GM21367 (cell line): Measurements from ENCODE around the gene CD151.

ENCODE experiments used
- ATAC-seq: cut with Tn5 transposase; IDR thresholded peaks from one replicate; pipeline ENCODE4 v1.9.1; 2021; ENCODE audit not compliant: unreplicated experiment

CD151 gene

GRCh38 chr11:869399-870126 lies 36.8 kb downstream of the CD151 start:
- ATAC-seq = no peak

GRCh38 chr11:870127-870413 lies 37.3 kb downstream of the CD151 start:
- no peak for ATAC-seq

- no peak for ATAC-seq
Observed at GRCh38 chr11:870418-870817, 37.7 kb downstream of the CD151 start.

- no peak for ATAC-seq
Observed at GRCh38 chr11:871472-871871, 38.7 kb downstream of the CD151 start.

GRCh38 chr11:872799-873198 lies 40.0 kb downstream of the CD151 start:
- no peak for ATAC-seq

GRCh38 chr11:873706-874105 lies 41.0 kb downstream of the CD151 start:
- no peak for ATAC-seq

- no peak for ATAC-seq
Observed at GRCh38 chr11:875203-875602, 42.5 kb downstream of the CD151 start.

GRCh38 chr11:875769-876301 lies 43.1 kb downstream of the CD151 start:
- no peak for ATAC-seq

- ATAC-seq = no peak
Observed at GRCh38 chr11:876545-876944, 43.8 kb downstream of the CD151 start.

GRCh38 chr11:877565-877964 lies 44.8 kb downstream of the CD151 start:
- ATAC-seq = no peak

- ATAC-seq = no peak
Observed at GRCh38 chr11:880447-880846, 47.7 kb downstream of the CD151 start.

GRCh38 chr11:882596-882995 lies 49.8 kb downstream of the CD151 start:
- ATAC-seq = no peak

GRCh38 chr11:883527-883926 lies 50.8 kb downstream of the CD151 start:
- no peak for ATAC-seq

- ATAC-seq = no peak
Observed at GRCh38 chr11:884578-885070, 51.9 kb downstream of the CD151 start.

- ATAC-seq = no peak
Observed at GRCh38 chr11:886568-886967, 53.8 kb downstream of the CD151 start.

- no peak for ATAC-seq
Observed at GRCh38 chr11:887589-887988, 54.8 kb downstream of the CD151 start.
